Iris pigment epithelial cell (primary cell): ENCODE measurements around the gene EPX.
A peak's percentile ranks its signal among the peaks of the same experiment; 100 is the strongest.
"Not testable (repeated sequence)": the region's sequence is repeated elsewhere in the genome, so short reads cannot be mapped to it uniquely, and the experiment has no call there.

ENCODE experiments used
- DNase-seq: peaks from one replicate; pipeline ENCODE4 v3.0.0-alpha.2; 2011; ENCODE audit warnings: low read depth

EPX gene

GRCh38 chr17:58192612-58193011, at the start of gene EPX:
Gene EPX (plus strand): TSS chr17:58192726. CDS start chr17:58192847, 121 bp downstream.
- DNase-seq, result no peak

GRCh38 chr17:58143335-58143734, 49.2 kb upstream of the EPX start:
- DNase-seq, result not testable (repeated sequence)

GRCh38 chr17:58144801-58145200, 47.7 kb upstream of the EPX start:
- no peak for DNase-seq

- no peak for DNase-seq
Measured at GRCh38 chr17:58147930-58148434, 44.5 kb upstream of the EPX start, which contains the start of gene OR4D1. Gene OR4D1 (plus strand): TSS chr17:58148384. CDS start chr17:58155154, 6,770 bp downstream.

- DNase-seq, result no peak
Measured at GRCh38 chr17:58148609-58149008, 43.9 kb upstream of the EPX start.

- no peak for DNase-seq
Measured at GRCh38 chr17:58150394-58150793, 42.1 kb upstream of the EPX start.

- no peak for DNase-seq
Measured at GRCh38 chr17:58153046-58153445, 39.5 kb upstream of the EPX start.

GRCh38 chr17:58153671-58154070, 38.9 kb upstream of the EPX start:
- DNase-seq, result no peak

- peak; percentile 8 for DNase-seq
Measured at GRCh38 chr17:58156839-58157803, 35.4 kb upstream of the EPX start.

GRCh38 chr17:58158181-58158580, 34.3 kb upstream of the EPX start:
- DNase-seq, result no peak

GRCh38 chr17:58161566-58161965, 31.0 kb upstream of the EPX start:
- no peak for DNase-seq

- DNase-seq, result no peak
Measured at GRCh38 chr17:58165981-58166380, 26.5 kb upstream of the EPX start.

GRCh38 chr17:58166682-58167081, 25.8 kb upstream of the EPX start, which contains the start of gene OR4D2:
Gene OR4D2 (plus strand): TSS chr17:58166982. CDS start chr17:58169656, 2,674 bp downstream.
- DNase-seq, result no peak

- no peak for DNase-seq
Measured at GRCh38 chr17:58170622-58171021, 21.9 kb upstream of the EPX start.

- DNase-seq, result peak; percentile 46
Measured at GRCh38 chr17:58172369-58173071, 20.0 kb upstream of the EPX start.

- no peak for DNase-seq
Measured at GRCh38 chr17:58174871-58175270, 17.7 kb upstream of the EPX start.

- DNase-seq, result peak; percentile 28
Measured at GRCh38 chr17:58176200-58176599, 16.3 kb upstream of the EPX start.

GRCh38 chr17:58181796-58182195, 10.7 kb upstream of the EPX start:
- no peak for DNase-seq

- DNase-seq, result no peak
Measured at GRCh38 chr17:58183514-58183913, 9.0 kb upstream of the EPX start.

- peak; percentile 73 for DNase-seq
Measured at GRCh38 chr17:58184308-58184985, 8.1 kb upstream of the EPX start.

- DNase-seq, result no peak
Measured at GRCh38 chr17:58184986-58185761, 7.4 kb upstream of the EPX start.
